CD14-positive monocyte (primary cell): ENCODE data around the gene GPANK1. TPM values are rescaled to one million over a fixed set of nuclear protein-coding genes. Genes with fewer than 3 reads are reported as not detected.

Source experiments
- DNase-seq, 3 donors: peaks; one replicate each; pipeline ENCODE4 v3.0.0-alpha.2; 2011 to 2022
- H2AFZ ChIP-seq: 2 replicates; pipeline ENCODE4 v1.6.0; 2012; ENCODE audit warnings: mild to moderate bottlenecking, low read depth, low read length, inconsistent platforms; ENCODE audit not compliant: insufficient read depth, poor library complexity, severe bottlenecking
- H3K27ac ChIP-seq, 2 donors: 1 replicate in 1 of 2; 2 replicates in 1 of 2; pipeline ENCODE4 v1.5.1; 2012 to 2013; ENCODE audit warnings: low read length in 2 of 2, control low read depth in 1 of 2, inconsistent platforms in 1 of 2, low read depth in 1 of 2, mild to moderate bottlenecking in 1 of 2
- H3K27me3 ChIP-seq, 2 donors: one replicate each; pipeline versions ENCODE4 v1.6.0 to v1.6.1; 2011 to 2013; ENCODE audit warnings: low read length in 2 of 2; ENCODE audit not compliant: control insufficient read depth in 2 of 2, insufficient read depth in 2 of 2
- H3K36me3 ChIP-seq, 2 donors: replicated peaks in 1 of 2; 1 replicate in 1 of 2; 2 replicates in 1 of 2; pipeline versions ENCODE4 v1.5.1 to v1.6.1; 2012 to 2013; ENCODE audit warnings: low read length in 2 of 2, control low read depth in 1 of 2, inconsistent platforms in 1 of 2, mild to moderate bottlenecking in 1 of 2; ENCODE audit not compliant: insufficient read depth in 2 of 2, control insufficient read depth in 1 of 2
- H3K4me1 ChIP-seq, 2 donors: 1 replicate in 1 of 2; 2 replicates in 1 of 2; pipeline versions ENCODE4 v1.5.1 to v1.6.1; 2012 to 2013; ENCODE audit warnings: low read length in 2 of 2, control low read depth in 1 of 2, inconsistent platforms in 1 of 2, mild to moderate bottlenecking in 1 of 2, moderate library complexity in 1 of 2; ENCODE audit not compliant: insufficient read depth in 2 of 2, control insufficient read depth in 1 of 2
- H3K4me2 ChIP-seq: replicated peaks from 2 replicates; pipeline ENCODE3; 2012; ENCODE audit warnings: low read length, moderate library complexity, mild to moderate bottlenecking; ENCODE audit not compliant: poor library complexity, severe bottlenecking; ENCODE audit errors: extremely low read depth
- H3K4me3 ChIP-seq, 3 experiments: fragments of 200-600 bp in 1 of 3; sonication (generic) in 1 of 3; replicated peaks in 1 of 3; 1 replicate in 2 of 3; 2 replicates in 1 of 3; pipeline ENCODE4 v1.5.1; 2011 to 2013; ENCODE audit warnings: low read length in 3 of 3, mild to moderate bottlenecking in 3 of 3, control low read depth in 2 of 3, low read depth in 2 of 3, inconsistent platforms in 1 of 3, moderate library complexity in 1 of 3
- H3K79me2 ChIP-seq: 2 replicates; pipeline ENCODE4 v1.6.0; 2012; ENCODE audit warnings: mild to moderate bottlenecking, control low read depth, inconsistent platforms, low read length, moderate library complexity; ENCODE audit not compliant: insufficient read depth
- H3K9ac ChIP-seq: 2 replicates; pipeline ENCODE4 v1.6.0; 2017; ENCODE audit warnings: low read length, mild to moderate bottlenecking; ENCODE audit not compliant: insufficient read depth, poor library complexity, severe bottlenecking
- H3K9me3 ChIP-seq, 2 donors: replicated peaks in 1 of 2; 1 replicate in 1 of 2; 2 replicates in 1 of 2; pipeline versions ENCODE4 v1.5.1 to v1.6.1; 2012 to 2013; ENCODE audit warnings: low read length in 2 of 2, control low read depth in 1 of 2; ENCODE audit not compliant: control insufficient read depth in 1 of 2, insufficient read depth in 1 of 2
- H4K20me1 ChIP-seq: 2 replicates; pipeline ENCODE4 v1.6.0; 2012; ENCODE audit warnings: mild to moderate bottlenecking, low read length, control low read depth, moderate library complexity; ENCODE audit not compliant: insufficient read depth
- H3K27ac Mint-ChIP-seq, 7 donors: one replicate each; pipeline ENCODE4 v1.8.0; 2020; ENCODE audit warnings: mild to moderate bottlenecking in 7 of 7, mixed read lengths in 7 of 7, moderate library complexity in 6 of 7, inconsistent platforms in 2 of 7
- H3K27me3 Mint-ChIP-seq, 3 donors: one replicate each; pipeline ENCODE4 v1.8.0; 2021 to 2022; ENCODE audit warnings: low read depth in 3 of 3, mild to moderate bottlenecking in 3 of 3, mixed read lengths in 3 of 3, moderate library complexity in 3 of 3, inconsistent platforms in 1 of 3
- H3K36me3 Mint-ChIP-seq, 2 donors: one replicate each; pipeline ENCODE4 v1.8.0; 2020; ENCODE audit warnings: mixed read lengths in 2 of 2, inconsistent platforms in 1 of 2, mild to moderate bottlenecking in 1 of 2
- H3K4me1 Mint-ChIP-seq: one replicate; pipeline ENCODE4 v1.8.0; 2020; ENCODE audit warnings: mild to moderate bottlenecking, mixed read lengths
- H3K4me3 Mint-ChIP-seq, 2 donors: one replicate each; pipeline ENCODE4 v1.8.0; 2020; ENCODE audit warnings: mild to moderate bottlenecking in 2 of 2, mixed read lengths in 2 of 2, moderate library complexity in 1 of 2
- H3K9me3 Mint-ChIP-seq, 7 donors: one replicate each; pipeline ENCODE4 v1.8.0; 2020 to 2022; ENCODE audit warnings: mixed read lengths in 7 of 7, mild to moderate bottlenecking in 6 of 7, moderate library complexity in 6 of 7, inconsistent platforms in 2 of 7
- CTCF ChIP-seq: fragments of 200-600 bp; IDR thresholded peaks from one replicate; pipeline ENCODE4 v1.8.0; 2022; ENCODE audit warnings: antibody characterized with exemption, mild to moderate bottlenecking
- WGBS: methylation state at CpG from one replicate; pipeline ENCODE4 v1.1.5; 2013; ENCODE audit warnings: missing lambda C conversion rate; ENCODE audit not compliant: insufficient coverage; 5-methylcytosine and 5-hydroxymethylcytosine counted together
- intact Hi-C, 2 donors: fragments of 100-400 bp; cut with micrococcal nuclease; formaldehyde crosslinking; loops; one replicate each; pipeline versions ENCODE4 v1.15.0 to v1.15.1; 2023
- polyA plus RNA-seq, 3 donors: library from polyadenylated mRNA; depleted of rRNA in 1 of 3; unstranded in 2 of 3; stranded (reverse) in 1 of 3; fragments of 300-500 nt in 2 of 3; fragments of >200 nt in 1 of 3; fragmentation: Illumina TruSeq in 2 of 3; gene quantifications; 1 replicate in 2 of 3; 2 replicates in 1 of 3; pipeline ENCODE4 v1.2.3, GENCODE V29; 2012 to 2021

GPANK1 gene
- polyA plus RNA-seq, 3 donors: 10.8 to 13.9 (median 12.0) TPM

GRCh38 chr6:31700740-31701401 lies 36.1 kb upstream of the GPANK1 start:
- Mint-ChIP-seq H3K4me3 (no peak overlapping the region), H3K9me3 (no peaks in the 10 kb centered on the region), H3K27ac (peak overlapping the region in 5 of 7 donors; percentile 1 to 58 (median 38)), H3K4me1 (peaks cover 29% of the 10 kb centered on the region), H3K36me3 (peaks cover 33 to 53% of the 10 kb centered on the region in 2 donors), H3K27me3 (peaks cover 0 to 1% (median 0%) of the 10 kb centered on the region in 3 donors)
- Histone ChIP-seq H3K79me2 (peaks cover 53% of the 10 kb centered on the region), H3K4me3 (peak overlapping the region in 1 of 3 experiments; percentile 97), H3K4me2 (peak overlapping the region; percentile 85), H3K27ac (peak overlapping the region in 1 of 2 donors; percentile 96), H4K20me1 (peaks cover 34% of the 10 kb centered on the region), H3K4me1 (peaks cover 20 to 26% of the 10 kb centered on the region in 2 donors), H3K27me3 (no peaks in the 10 kb centered on the region), H3K36me3 (peaks cover 28 to 54% of the 10 kb centered on the region in 2 donors), H2AFZ (no peak overlapping the region), H3K9ac (no peak overlapping the region), H3K9me3 (no peaks in the 10 kb centered on the region)
- DNase-seq: no peak
- intact Hi-C loops: loop anchor here in 1 of 2 donors (5.0 kb wide), 1 partner anchor 34 kb away; the partner anchor contains the start of genes CSNK2B and LY6G5B
- no peak for TF ChIP-seq CTCF
- no CpG with 5 or more reads among the region's 5 CpGs for WGBS

- no peak overlapping the region for H2AFZ ChIP-seq
- H3K79me2 ChIP-seq: peaks cover 55% of the 10 kb centered on the region
- no peak for DNase-seq
- no peaks in the 10 kb centered on the region for H3K27me3 Mint-ChIP-seq
- no peaks in the 10 kb centered on the region for H3K27me3 ChIP-seq
- TF ChIP-seq CTCF: no peak
- intact Hi-C loops: no loop called here
- H3K4me3 ChIP-seq: no peak overlapping the region
- H3K4me2 ChIP-seq: no peak overlapping the region
- peaks cover 55 to 86% of the 10 kb centered on the region in 2 donors for H3K36me3 ChIP-seq
- H3K27ac Mint-ChIP-seq: peak overlapping the region; percentile 6 to 75 (median 43)
- H3K27ac ChIP-seq: peak overlapping the region in 1 of 2 donors; percentile 45
- H3K9ac ChIP-seq: no peak overlapping the region
- peaks cover 56 to 83% of the 10 kb centered on the region in 2 donors for H3K36me3 Mint-ChIP-seq
- H4K20me1 ChIP-seq: peaks cover 48% of the 10 kb centered on the region
- no peaks in the 10 kb centered on the region for H3K9me3 Mint-ChIP-seq
- no peaks in the 10 kb centered on the region for H3K9me3 ChIP-seq
- H3K4me3 Mint-ChIP-seq: no peak overlapping the region
- peaks cover 23% of the 10 kb centered on the region for H3K4me1 Mint-ChIP-seq
- peaks cover 15 to 19% of the 10 kb centered on the region in 2 donors for H3K4me1 ChIP-seq
- no CpG with 5 or more reads among the region's 3 CpGs for WGBS
Observed at GRCh38 chr6:31697555-31697954, 32.8 kb upstream of the GPANK1 start.
